Left hindlimb (tissue), 1 donor: ENCODE measurements around the gene DNAJA3.

ENCODE experiments used
- DNase-seq: peaks from one replicate; pipeline ENCODE4 v3.0.0-alpha.2; 2018

DNAJA3 gene

GRCh38 chr16:4477966-4478365 lies 52.3 kb downstream of the DNAJA3 start:
- DNase-seq, result no peak

- DNase-seq, result no peak
These were observed 55.9 kb downstream of the DNAJA3 start for GRCh38 chr16:4481526-4481925.

- DNase-seq, result no peak
These were observed 56.3 kb downstream of the DNAJA3 start for GRCh38 chr16:4481963-4482362.

- DNase-seq, result no peak
These were observed 60.6 kb downstream of the DNAJA3 start for GRCh38 chr16:4486126-4486893.

- no peak for DNase-seq
These were observed 62.4 kb downstream of the DNAJA3 start for GRCh38 chr16:4487955-4488498.

GRCh38 chr16:4488499-4488967 lies 62.9 kb downstream of the DNAJA3 start:
- DNase-seq, result no peak

- no peak for DNase-seq
These were observed 63.4 kb downstream of the DNAJA3 start for GRCh38 chr16:4489030-4489429.

- DNase-seq, result no peak
These were observed 66.2 kb downstream of the DNAJA3 start for GRCh38 chr16:4491898-4492297.

GRCh38 chr16:4494746-4495490 lies 69.2 kb downstream of the DNAJA3 start:
- no peak for DNase-seq

GRCh38 chr16:4495766-4496165 lies 70.1 kb downstream of the DNAJA3 start:
- DNase-seq, result no peak

- DNase-seq, result no peak
These were observed 70.6 kb downstream of the DNAJA3 start for GRCh38 chr16:4496305-4496704.

GRCh38 chr16:4498546-4499195 lies 73.0 kb downstream of the DNAJA3 start:
- no peak for DNase-seq

GRCh38 chr16:4499196-4499555 lies 73.5 kb downstream of the DNAJA3 start:
- DNase-seq, result no peak

GRCh38 chr16:4500272-4500671 lies 74.6 kb downstream of the DNAJA3 start:
- no peak for DNase-seq

GRCh38 chr16:4501071-4501478 lies 75.4 kb downstream of the DNAJA3 start:
- no peak for DNase-seq

- DNase-seq, result no peak
These were observed 79.9 kb downstream of the DNAJA3 start for GRCh38 chr16:4505356-4506147.
